Measurements from ENCODE around the gene WRAP73. TPM values are rescaled to one million over a fixed set of nuclear protein-coding genes. Genes with fewer than 3 reads are reported as not detected.
A peak's percentile ranks its signal among the peaks of the same experiment; 100 is the strongest.

The WRAP73 gene
- total RNA-seq, 2 experiments from 2014 or later: 30.2 to 31.2 TPM

- Mint-ChIP-seq H3K4me3 (no peak overlapping the region), H3K27ac (no peak overlapping the region), H3K27me3 (no peaks in the 10 kb centered on the region), H3K36me3 (peaks cover 4% of the 10 kb centered on the region), H3K4me1 (no peaks in the 10 kb centered on the region), H3K9me3 (no peaks in the 10 kb centered on the region)
- DNase-seq: no peak
Measured at GRCh38 chr1:3636531-3636930, 13.4 kb downstream of the WRAP73 start.

GRCh38 chr1:3636080-3636479, 13.8 kb downstream of the WRAP73 start:
- Mint-ChIP-seq H3K27me3 (no peaks in the 10 kb centered on the region), H3K27ac (no peak overlapping the region), H3K4me1 (no peaks in the 10 kb centered on the region), H3K36me3 (peaks cover 4% of the 10 kb centered on the region), H3K4me3 (no peak overlapping the region), H3K9me3 (no peaks in the 10 kb centered on the region)
- DNase-seq: no peak

- H3K9me3 Mint-ChIP-seq: no peaks in the 10 kb centered on the region
- H3K27me3 Mint-ChIP-seq: no peaks in the 10 kb centered on the region
- peaks cover 4% of the 10 kb centered on the region for H3K36me3 Mint-ChIP-seq
- DNase-seq: no peak
- no peak overlapping the region for H3K27ac Mint-ChIP-seq
- no peak overlapping the region for H3K4me3 Mint-ChIP-seq
- no peaks in the 10 kb centered on the region for H3K4me1 Mint-ChIP-seq
Measured at GRCh38 chr1:3634059-3634800, 15.7 kb downstream of the WRAP73 start.

GRCh38 chr1:3633344-3634058, 16.4 kb downstream of the WRAP73 start:
- no peak for DNase-seq
- no peaks in the 10 kb centered on the region for H3K9me3 Mint-ChIP-seq
- H3K4me3 Mint-ChIP-seq: no peak overlapping the region
- H3K27ac Mint-ChIP-seq: no peak overlapping the region
- peaks cover 2% of the 10 kb centered on the region for H3K4me1 Mint-ChIP-seq
- no peaks in the 10 kb centered on the region for H3K27me3 Mint-ChIP-seq
- H3K36me3 Mint-ChIP-seq: peaks cover 4% of the 10 kb centered on the region

- Mint-ChIP-seq H3K4me3 (no peak overlapping the region), H3K4me1 (peaks cover 2% of the 10 kb centered on the region), H3K36me3 (peaks cover 4% of the 10 kb centered on the region), H3K9me3 (no peaks in the 10 kb centered on the region), H3K27me3 (no peaks in the 10 kb centered on the region), H3K27ac (no peak overlapping the region)
- no peak for DNase-seq
Measured at GRCh38 chr1:3632716-3633343, 17.1 kb downstream of the WRAP73 start.

GRCh38 chr1:3632298-3632697, 17.6 kb downstream of the WRAP73 start:
- Mint-ChIP-seq H3K36me3 (peaks cover 4% of the 10 kb centered on the region), H3K9me3 (no peaks in the 10 kb centered on the region), H3K4me3 (no peak overlapping the region), H3K27me3 (no peaks in the 10 kb centered on the region), H3K27ac (no peak overlapping the region), H3K4me1 (peaks cover 2% of the 10 kb centered on the region)
- DNase-seq: no peak

GRCh38 chr1:3631320-3632260, 18.3 kb downstream of the WRAP73 start:
- Mint-ChIP-seq H3K9me3 (no peaks in the 10 kb centered on the region), H3K27ac (no peak overlapping the region), H3K27me3 (no peaks in the 10 kb centered on the region), H3K4me3 (no peak overlapping the region), H3K36me3 (peaks cover 4% of the 10 kb centered on the region), H3K4me1 (peaks cover 2% of the 10 kb centered on the region)
- no peak for DNase-seq

- Mint-ChIP-seq H3K4me3 (no peak overlapping the region), H3K27ac (no peak overlapping the region), H3K4me1 (peaks cover 6% of the 10 kb centered on the region), H3K27me3 (no peaks in the 10 kb centered on the region), H3K36me3 (peaks cover 4% of the 10 kb centered on the region), H3K9me3 (no peaks in the 10 kb centered on the region)
- no peak for DNase-seq
Measured at GRCh38 chr1:3630914-3631313, 19.0 kb downstream of the WRAP73 start.

- Mint-ChIP-seq H3K27me3 (no peaks in the 10 kb centered on the region), H3K9me3 (no peaks in the 10 kb centered on the region), H3K27ac (no peak overlapping the region), H3K4me1 (peaks cover 10% of the 10 kb centered on the region), H3K36me3 (peaks cover 2% of the 10 kb centered on the region), H3K4me3 (no peak overlapping the region)
- DNase-seq: no peak
Measured at GRCh38 chr1:3630161-3630611, 19.7 kb downstream of the WRAP73 start.

- Mint-ChIP-seq H3K27ac (no peak overlapping the region), H3K36me3 (peaks cover 1% of the 10 kb centered on the region), H3K9me3 (no peaks in the 10 kb centered on the region), H3K27me3 (no peaks in the 10 kb centered on the region), H3K4me3 (no peak overlapping the region), H3K4me1 (peaks cover 10% of the 10 kb centered on the region)
- no peak for DNase-seq
Measured at GRCh38 chr1:3629561-3630160, 20.2 kb downstream of the WRAP73 start.

GRCh38 chr1:3628445-3628844, 21.5 kb downstream of the WRAP73 start:
- Mint-ChIP-seq H3K9me3 (no peaks in the 10 kb centered on the region), H3K4me1 (peaks cover 18% of the 10 kb centered on the region), H3K4me3 (no peak overlapping the region), H3K27ac (no peak overlapping the region), H3K36me3 (peaks cover 1% of the 10 kb centered on the region), H3K27me3 (no peaks in the 10 kb centered on the region)
- no peak for DNase-seq

GRCh38 chr1:3627515-3628253, 22.2 kb downstream of the WRAP73 start:
- Mint-ChIP-seq H3K4me1 (peaks cover 25% of the 10 kb centered on the region), H3K4me3 (no peak overlapping the region), H3K27ac (no peak overlapping the region), H3K27me3 (no peaks in the 10 kb centered on the region), H3K9me3 (no peaks in the 10 kb centered on the region), H3K36me3 (no peaks in the 10 kb centered on the region)
- no peak for DNase-seq

- Mint-ChIP-seq H3K4me1 (peaks cover 25% of the 10 kb centered on the region), H3K36me3 (no peaks in the 10 kb centered on the region), H3K9me3 (no peaks in the 10 kb centered on the region), H3K27me3 (no peaks in the 10 kb centered on the region), H3K4me3 (peak overlapping the region; percentile 67), H3K27ac (no peak overlapping the region)
- DNase-seq: no peak
Measured at GRCh38 chr1:3626025-3626424, 23.9 kb downstream of the WRAP73 start.

All from activated naive CD8-positive, alpha-beta T cell treated with anti-CD3 and anti-CD28 coated beads for 36 hours (primary cell).